ENCODE data around the gene ARHGEF11.

Gene ARHGEF11

DNA sequence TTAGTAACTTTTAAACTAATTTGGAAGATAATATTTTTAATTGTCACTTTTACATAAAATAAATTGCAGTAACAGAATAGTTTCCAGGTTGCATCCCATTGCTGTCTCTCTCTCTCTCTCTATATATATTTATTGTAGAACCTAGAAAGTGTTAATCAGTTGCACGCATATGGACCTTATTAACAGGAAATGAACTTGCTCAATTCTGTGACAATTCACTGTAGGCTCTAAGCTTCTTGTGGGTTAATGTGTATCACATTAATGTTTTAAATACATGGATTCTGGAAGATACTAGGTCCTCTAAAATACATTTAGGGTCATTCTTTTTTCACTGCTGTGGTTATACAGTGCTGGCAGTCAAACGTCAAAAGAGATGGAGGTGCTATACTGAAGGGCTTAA lies 92.0 kb downstream of the ARHGEF11 start:
- H2AFZ ChIP-seq (ENCODE audit: low read depth, low read length), result no peak overlapping the region
- no peaks in the 10 kb centered on the region for H3K27me3 ChIP-seq (ENCODE audit: insufficient read depth, low read length)
- H3K36me3 ChIP-seq (ENCODE audit: insufficient read depth, low read length), result peaks cover 87% of the 10 kb centered on the region
- no peaks in the 10 kb centered on the region for H3K9me3 ChIP-seq (ENCODE audit: low read length)
- H3K4me3 ChIP-seq (ENCODE audit: low read length), result no peak overlapping the region
- no peaks in the 10 kb centered on the region for H3K4me1 ChIP-seq (ENCODE audit: insufficient read depth, low read length)

GRCh38 chr1:156951371-156951770 lies 94.2 kb downstream of the ARHGEF11 start:
- no peaks in the 10 kb centered on the region for H3K4me1 ChIP-seq (ENCODE audit: insufficient read depth, low read length)
- peaks cover 88% of the 10 kb centered on the region for H3K36me3 ChIP-seq (ENCODE audit: insufficient read depth, low read length)

GRCh38 chr1:156949127-156949526 lies 96.4 kb downstream of the ARHGEF11 start:
- H3K36me3 ChIP-seq (ENCODE audit: insufficient read depth, low read length), result peaks cover 90% of the 10 kb centered on the region
- H2AFZ ChIP-seq (ENCODE audit: low read depth, low read length), result no peak overlapping the region
- H3K9me3 ChIP-seq (ENCODE audit: low read length), result no peaks in the 10 kb centered on the region
- H3K4me1 ChIP-seq (ENCODE audit: insufficient read depth, low read length), result no peaks in the 10 kb centered on the region
- H3K4me3 ChIP-seq (ENCODE audit: low read length), result no peak overlapping the region
- no peaks in the 10 kb centered on the region for H3K27me3 ChIP-seq (ENCODE audit: insufficient read depth, low read length)

More at GRCh38 chr1:156951371-156951770, 94.2 kb downstream of the ARHGEF11 start:
- Histone ChIP-seq H3K4me3 (ENCODE audit: low read length) (no peak overlapping the region), H2AFZ (ENCODE audit: low read depth, low read length) (no peak overlapping the region), H3K9me3 (ENCODE audit: low read length) (no peaks in the 10 kb centered on the region), H3K27me3 (ENCODE audit: insufficient read depth, low read length) (no peaks in the 10 kb centered on the region)

GRCh38 chr1:156948708-156949107 lies 96.8 kb downstream of the ARHGEF11 start:
- H3K4me3 ChIP-seq (ENCODE audit: low read length), result no peak overlapping the region
- H3K36me3 ChIP-seq (ENCODE audit: insufficient read depth, low read length), result peaks cover 93% of the 10 kb centered on the region
- H2AFZ ChIP-seq (ENCODE audit: low read depth, low read length), result no peak overlapping the region
- H3K4me1 ChIP-seq (ENCODE audit: insufficient read depth, low read length), result no peaks in the 10 kb centered on the region
- no peaks in the 10 kb centered on the region for H3K9me3 ChIP-seq (ENCODE audit: low read length)
- no peaks in the 10 kb centered on the region for H3K27me3 ChIP-seq (ENCODE audit: insufficient read depth, low read length)

GRCh38 chr1:156947818-156948525 lies 97.6 kb downstream of the ARHGEF11 start:
- H3K4me3 ChIP-seq (ENCODE audit: low read length), result no peak overlapping the region
- no peak overlapping the region for H2AFZ ChIP-seq (ENCODE audit: low read depth, low read length)
- no peaks in the 10 kb centered on the region for H3K9me3 ChIP-seq (ENCODE audit: low read length)
- peaks cover 93% of the 10 kb centered on the region for H3K36me3 ChIP-seq (ENCODE audit: insufficient read depth, low read length)
- no peaks in the 10 kb centered on the region for H3K4me1 ChIP-seq (ENCODE audit: insufficient read depth, low read length)
- no peaks in the 10 kb centered on the region for H3K27me3 ChIP-seq (ENCODE audit: insufficient read depth, low read length)

- no peaks in the 10 kb centered on the region for H3K4me1 ChIP-seq (ENCODE audit: insufficient read depth, low read length)
- H3K36me3 ChIP-seq (ENCODE audit: insufficient read depth, low read length), result peaks cover 93% of the 10 kb centered on the region
- no peaks in the 10 kb centered on the region for H3K27me3 ChIP-seq (ENCODE audit: insufficient read depth, low read length)
- H2AFZ ChIP-seq (ENCODE audit: low read depth, low read length), result no peak overlapping the region
- no peaks in the 10 kb centered on the region for H3K9me3 ChIP-seq (ENCODE audit: low read length)
- no peak overlapping the region for H3K4me3 ChIP-seq (ENCODE audit: low read length)
Measured at GRCh38 chr1:156947127-156947526, 98.4 kb downstream of the ARHGEF11 start.

- H3K4me3 ChIP-seq (ENCODE audit: low read length), result no peak overlapping the region
- H3K4me1 ChIP-seq (ENCODE audit: insufficient read depth, low read length), result no peaks in the 10 kb centered on the region
- H3K27me3 ChIP-seq (ENCODE audit: insufficient read depth, low read length), result no peaks in the 10 kb centered on the region
- no peak overlapping the region for H2AFZ ChIP-seq (ENCODE audit: low read depth, low read length)
- peaks cover 95% of the 10 kb centered on the region for H3K36me3 ChIP-seq (ENCODE audit: insufficient read depth, low read length)
- no peaks in the 10 kb centered on the region for H3K9me3 ChIP-seq (ENCODE audit: low read length)
Measured at GRCh38 chr1:156945881-156946661, 99.5 kb downstream of the ARHGEF11 start.

GRCh38 chr1:156944848-156945247 lies 100.7 kb downstream of the ARHGEF11 start:
- H3K27me3 ChIP-seq (ENCODE audit: insufficient read depth, low read length), result no peaks in the 10 kb centered on the region
- peaks cover 95% of the 10 kb centered on the region for H3K36me3 ChIP-seq (ENCODE audit: insufficient read depth, low read length)
- no peak overlapping the region for H3K4me3 ChIP-seq (ENCODE audit: low read length)
- H2AFZ ChIP-seq (ENCODE audit: low read depth, low read length), result no peak overlapping the region
- no peaks in the 10 kb centered on the region for H3K4me1 ChIP-seq (ENCODE audit: insufficient read depth, low read length)
- H3K9me3 ChIP-seq (ENCODE audit: low read length), result no peaks in the 10 kb centered on the region

DNA sequence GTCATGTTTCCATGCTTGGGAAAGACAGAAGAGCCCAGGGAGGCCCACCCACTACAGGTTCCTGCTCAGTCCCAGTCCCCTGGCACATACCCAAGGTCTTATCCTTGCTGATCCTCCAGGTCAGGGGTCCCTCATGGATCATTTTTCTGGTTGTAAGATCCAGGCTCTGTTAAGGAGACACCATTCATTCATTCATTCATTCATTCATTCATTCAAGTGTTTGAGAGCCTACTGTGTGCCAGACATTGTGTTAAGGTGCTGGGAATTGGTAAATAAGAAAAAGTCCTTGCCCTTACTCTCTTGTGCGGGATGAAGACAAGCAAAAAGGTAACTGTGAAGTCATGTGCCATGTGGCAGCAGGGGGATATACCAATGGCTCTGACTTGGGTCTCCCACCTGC lies 101.3 kb downstream of the ARHGEF11 start:
- Histone ChIP-seq H3K27me3 (ENCODE audit: insufficient read depth, low read length) (no peaks in the 10 kb centered on the region), H2AFZ (ENCODE audit: low read depth, low read length) (no peak overlapping the region), H3K4me1 (ENCODE audit: insufficient read depth, low read length) (no peaks in the 10 kb centered on the region), H3K36me3 (ENCODE audit: insufficient read depth, low read length) (peaks cover 95% of the 10 kb centered on the region), H3K9me3 (ENCODE audit: low read length) (no peaks in the 10 kb centered on the region), H3K4me3 (ENCODE audit: low read length) (no peak overlapping the region)

DNA sequence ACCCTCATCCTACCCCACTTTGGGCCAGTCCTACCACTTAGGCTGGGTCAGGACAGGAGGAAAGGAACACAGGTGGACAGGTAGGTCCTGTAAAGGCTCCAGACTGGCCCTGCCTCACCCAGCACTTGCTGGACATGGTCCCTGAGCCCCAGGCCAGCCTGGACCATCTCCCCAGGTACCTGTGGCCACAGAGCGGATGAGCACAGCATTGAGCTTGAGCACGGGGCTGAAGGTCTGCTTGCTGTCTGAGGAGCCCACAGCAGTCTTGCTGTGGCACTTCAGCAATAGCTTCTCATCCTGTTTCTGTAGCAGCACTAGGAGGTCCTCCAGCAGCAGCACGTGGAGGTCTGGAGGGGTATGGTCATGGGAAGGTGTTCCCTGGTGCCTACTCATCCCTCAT lies 101.8 kb downstream of the ARHGEF11 start:
- no peak overlapping the region for H3K4me3 ChIP-seq (ENCODE audit: low read length)
- H3K36me3 ChIP-seq (ENCODE audit: insufficient read depth, low read length), result peaks cover 95% of the 10 kb centered on the region
- no peaks in the 10 kb centered on the region for H3K4me1 ChIP-seq (ENCODE audit: insufficient read depth, low read length)
- H3K9me3 ChIP-seq (ENCODE audit: low read length), result no peaks in the 10 kb centered on the region
- H3K27me3 ChIP-seq (ENCODE audit: insufficient read depth, low read length), result no peaks in the 10 kb centered on the region
- no peak overlapping the region for H2AFZ ChIP-seq (ENCODE audit: low read depth, low read length)

GRCh38 chr1:156942576-156942975 lies 103.0 kb downstream of the ARHGEF11 start:
- Histone ChIP-seq H2AFZ (ENCODE audit: low read depth, low read length) (no peak overlapping the region), H3K4me1 (ENCODE audit: insufficient read depth, low read length) (no peaks in the 10 kb centered on the region), H3K4me3 (ENCODE audit: low read length) (no peak overlapping the region), H3K27me3 (ENCODE audit: insufficient read depth, low read length) (no peaks in the 10 kb centered on the region), H3K9me3 (ENCODE audit: low read length) (no peaks in the 10 kb centered on the region), H3K36me3 (ENCODE audit: insufficient read depth, low read length) (peaks cover 94% of the 10 kb centered on the region)

- no peaks in the 10 kb centered on the region for H3K4me1 ChIP-seq (ENCODE audit: insufficient read depth, low read length)
- H3K27me3 ChIP-seq (ENCODE audit: insufficient read depth, low read length), result no peaks in the 10 kb centered on the region
- H3K36me3 ChIP-seq (ENCODE audit: insufficient read depth, low read length), result peaks cover 94% of the 10 kb centered on the region
Measured at GRCh38 chr1:156942176-156942575, 103.4 kb downstream of the ARHGEF11 start.

DNA sequence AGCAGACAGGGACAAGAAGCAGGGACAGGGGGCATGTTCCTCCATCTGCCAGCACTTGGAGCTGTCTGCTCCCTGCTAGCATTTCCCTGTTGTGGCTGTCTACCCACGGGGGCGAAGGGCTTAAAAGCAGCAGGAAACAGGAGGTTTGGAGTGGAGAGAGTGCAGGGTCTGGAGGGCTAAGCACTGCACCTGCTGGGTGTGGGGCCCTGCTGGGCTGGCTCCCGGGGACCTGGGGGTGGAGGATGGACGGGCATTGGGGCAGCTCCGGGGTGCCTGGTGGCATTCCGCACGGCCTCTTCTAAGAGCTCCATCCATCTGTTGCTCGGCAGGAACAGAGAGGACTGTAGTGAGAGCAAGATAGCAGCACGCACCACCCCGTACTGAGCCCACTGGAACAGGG lies 103.9 kb downstream of the ARHGEF11 start:
- Histone ChIP-seq H3K4me1 (ENCODE audit: insufficient read depth, low read length) (no peaks in the 10 kb centered on the region), H3K4me3 (ENCODE audit: low read length) (no peak overlapping the region), H3K9me3 (ENCODE audit: low read length) (no peaks in the 10 kb centered on the region), H2AFZ (ENCODE audit: low read depth, low read length) (no peak overlapping the region), H3K36me3 (ENCODE audit: insufficient read depth, low read length) (peaks cover 94% of the 10 kb centered on the region), H3K27me3 (ENCODE audit: insufficient read depth, low read length) (no peaks in the 10 kb centered on the region)

More at GRCh38 chr1:156942176-156942575, 103.4 kb downstream of the ARHGEF11 start:
- Histone ChIP-seq H2AFZ (ENCODE audit: low read depth, low read length) (no peak overlapping the region), H3K4me3 (ENCODE audit: low read length) (no peak overlapping the region), H3K9me3 (ENCODE audit: low read length) (no peaks in the 10 kb centered on the region)
